H1 (cell line): Measurements from ENCODE around the gene FNDC3A. TPM values are rescaled to one million over a fixed set of nuclear protein-coding genes. Genes with fewer than 3 reads are reported as not detected.

Source experiments
- CTCF ChIA-PET: fragments of 300-600 bp; sonication (Branson Sonifier 250); formaldehyde crosslinking; loops from one replicate; lab custom pipeline; 2021; ENCODE audit not compliant: partially characterized antibody; lab: Charles Lee
- POLR2A ChIA-PET: fragments of 300-600 bp; sonication (Branson Sonifier 250); formaldehyde crosslinking; loops from one replicate; lab custom pipeline; 2021; ENCODE audit warnings: inconsistent platforms; ENCODE audit not compliant: partially characterized antibody; lab: Charles Lee
- DNase-seq, 2 experiments: peaks; one replicate each; pipeline versions ENCODE4 v3.0.0 to v3.0.0-alpha.2; 2010 to 2022; ENCODE audit warnings: low spot score in 2 of 2, low read depth in 1 of 2, mixed read lengths in 1 of 2
- FAIRE-seq: peaks from 2 replicates; lab custom pipeline; 2011; peaks lifted over from hg19 to GRCh38; lab: Jason Lieb, UNC
- H2AFZ ChIP-seq: 2 replicates; pipeline ENCODE4 v1.8.1; 2012; ENCODE audit warnings: low read length, inconsistent platforms
- H2AK5ac ChIP-seq: 2 replicates; pipeline ENCODE4 v1.6.1; 2013; ENCODE audit warnings: low read depth, low read length
- H2BK120ac ChIP-seq: replicated peaks from 2 replicates; pipeline ENCODE3; 2013; ENCODE audit warnings: low read depth, low read length, inconsistent platforms
- H2BK12ac ChIP-seq: 2 replicates; pipeline ENCODE4 v1.6.1; 2013; ENCODE audit warnings: low read depth, low read length
- H2BK15ac ChIP-seq: 2 replicates; pipeline ENCODE4 v1.6.1; 2013; ENCODE audit warnings: low read length
- H2BK20ac ChIP-seq: 2 replicates; pipeline ENCODE4 v1.6.1; 2013; ENCODE audit warnings: low read length
- H2BK5ac ChIP-seq: 2 replicates; pipeline ENCODE4 v1.6.1; 2013; ENCODE audit warnings: low read depth, low read length
- H3K14ac ChIP-seq: 2 replicates; pipeline ENCODE4 v1.6.1; 2013; ENCODE audit warnings: inconsistent platforms; ENCODE audit not compliant: insufficient read length
- H3K18ac ChIP-seq: 2 replicates; pipeline ENCODE4 v1.6.1; 2013; ENCODE audit warnings: low read length; ENCODE audit errors: extremely low read depth
- H3K23ac ChIP-seq: 2 replicates; pipeline ENCODE4 v1.6.1; 2013; ENCODE audit warnings: inconsistent platforms; ENCODE audit not compliant: insufficient read length
- H3K23me2 ChIP-seq: 2 replicates; pipeline ENCODE4 v1.6.1; 2013; ENCODE audit warnings: low read depth, low read length
- H3K27ac ChIP-seq: 2 replicates; pipeline ENCODE4 v1.6.1; 2011; ENCODE audit warnings: low read depth, low read length, inconsistent platforms
- H3K27me3 ChIP-seq, 4 experiments: replicated peaks in 1 of 4; 1 replicate in 1 of 4; 2 replicates in 3 of 4; pipeline versions ENCODE4 v1.6.1 to v1.8.1; 2011 to 2013; ENCODE audit warnings: low read length in 3 of 4, mild to moderate bottlenecking in 3 of 4, inconsistent platforms in 2 of 4, mixed read lengths in 2 of 4, moderate library complexity in 1 of 4; ENCODE audit not compliant: control insufficient read depth in 3 of 4, insufficient read depth in 3 of 4; ENCODE audit errors: extremely low read depth in 1 of 4
- H3K36me3 ChIP-seq, 4 experiments: 2 replicates each; pipeline versions ENCODE4 v1.6.1 to v1.8.1; 2011 to 2013; ENCODE audit warnings: mild to moderate bottlenecking in 4 of 4, low read length in 3 of 4, moderate library complexity in 2 of 4, control low read depth in 1 of 4, inconsistent platforms in 1 of 4; ENCODE audit not compliant: insufficient read depth in 4 of 4, control insufficient read depth in 2 of 4
- H3K4ac ChIP-seq: replicated peaks from 2 replicates; pipeline ENCODE3; 2013; ENCODE audit warnings: low read length, low read depth, mixed read lengths, inconsistent platforms; ENCODE audit not compliant: insufficient read length
- H3K4me1 ChIP-seq, 4 experiments: replicated peaks in 1 of 4; 1 replicate in 1 of 4; 2 replicates in 3 of 4; pipeline versions ENCODE4 v1.6.1 to v1.8.1; 2011 to 2013; ENCODE audit warnings: low read length in 3 of 4, inconsistent platforms in 2 of 4, mixed read lengths in 1 of 4; ENCODE audit not compliant: insufficient read depth in 4 of 4, control insufficient read depth in 3 of 4
- H3K4me2 ChIP-seq, 2 experiments: 2 replicates each; pipeline versions ENCODE4 v1.6.1 to v1.8.1; 2011 to 2013; ENCODE audit warnings: low read depth in 2 of 2, low read length in 2 of 2, control low read depth in 1 of 2, inconsistent platforms in 1 of 2, mild to moderate bottlenecking in 1 of 2; ENCODE audit not compliant: insufficient read depth in 1 of 2
- H3K4me3 ChIP-seq, 4 experiments: fragments of 200-600, 300-600 bp in 1 of 4; sonication (generic), shearing (Covaris generic), sonication (Bioruptor Twin) in 1 of 4; 2 replicates each; pipeline versions ENCODE4 v1.5.1 to v1.8.1; 2011 to 2016; ENCODE audit warnings: low read length in 4 of 4, low read depth in 3 of 4, control low read depth in 2 of 4, inconsistent platforms in 2 of 4, mild to moderate bottlenecking in 2 of 4, mixed read lengths in 1 of 4, moderate library complexity in 1 of 4; ENCODE audit not compliant: insufficient read depth in 2 of 4; ENCODE audit errors: extremely low read depth in 1 of 4
- H3K56ac ChIP-seq: replicated peaks from 2 replicates; pipeline ENCODE3; 2013; ENCODE audit warnings: low read depth, mild to moderate bottlenecking, mixed read lengths, low read length, inconsistent platforms; ENCODE audit not compliant: insufficient read length
- H3K79me1 ChIP-seq: 2 replicates; pipeline ENCODE4 v1.6.1; 2013; ENCODE audit warnings: low read depth, low read length, control low read depth
- H3K79me2 ChIP-seq, 2 experiments: 2 replicates each; pipeline versions ENCODE4 v1.6.1 to v1.8.1; 2012 to 2013; ENCODE audit warnings: low read length in 2 of 2, mild to moderate bottlenecking in 2 of 2, inconsistent platforms in 1 of 2; ENCODE audit not compliant: insufficient read depth in 2 of 2, control insufficient read depth in 1 of 2
- H3K9ac ChIP-seq, 4 experiments: replicated peaks in 1 of 4; 1 replicate in 1 of 4; 2 replicates in 3 of 4; pipeline versions ENCODE4 v1.6.1 to v1.8.1; 2011 to 2013; ENCODE audit warnings: low read depth in 3 of 4, low read length in 3 of 4, control low read depth in 2 of 4, mild to moderate bottlenecking in 2 of 4, moderate library complexity in 2 of 4, inconsistent platforms in 1 of 4; ENCODE audit errors: extremely low read depth in 1 of 4
- H3K9me3 ChIP-seq, 2 experiments: 2 replicates each; pipeline versions ENCODE4 v1.6.1 to v1.8.1; 2012 to 2013; ENCODE audit warnings: mild to moderate bottlenecking in 2 of 2, moderate library complexity in 2 of 2, control low read depth in 1 of 2, inconsistent platforms in 1 of 2, low read depth in 1 of 2, low read length in 1 of 2, mixed read lengths in 1 of 2; ENCODE audit not compliant: insufficient read depth in 2 of 2
- H4K20me1 ChIP-seq, 2 experiments: replicated peaks in 1 of 2; 2 replicates each; pipeline versions ENCODE3 to v1.8.1; 2011 to 2013; ENCODE audit warnings: inconsistent platforms in 2 of 2, low read length in 2 of 2, mild to moderate bottlenecking in 1 of 2; ENCODE audit not compliant: insufficient read depth in 2 of 2, control insufficient read depth in 1 of 2
- H4K5ac ChIP-seq: 2 replicates; pipeline ENCODE4 v1.6.1; 2013; ENCODE audit warnings: low read length, low read depth, mixed read lengths, inconsistent platforms; ENCODE audit not compliant: insufficient read length
- H4K8ac ChIP-seq: 2 replicates; pipeline ENCODE4 v1.8.0; 2013; ENCODE audit warnings: mild to moderate bottlenecking, moderate library complexity, low read length, inconsistent platforms; ENCODE audit not compliant: insufficient read depth; ENCODE audit errors: extremely low read depth
- H4K91ac ChIP-seq: replicated peaks from 2 replicates; pipeline ENCODE3; 2013; ENCODE audit warnings: low read length, mixed read lengths, inconsistent platforms; ENCODE audit not compliant: insufficient read length
- KDM1A ChIP-seq: fragments of 200-600, 300-600 bp; sonication (generic); IDR thresholded peaks from 2 replicates; pipeline ENCODE4 v1.7.1; 2016; ENCODE audit warnings: mild to moderate bottlenecking, low read length, borderline replicate concordance
- RBBP5 ChIP-seq: IDR thresholded peaks from 2 replicates; pipeline ENCODE4 v1.7.1; 2012; ENCODE audit warnings: low read depth, mild to moderate bottlenecking, inconsistent platforms, low read length, moderate library complexity, borderline replicate concordance
- SAP30 ChIP-seq: fragments of 300-600 bp; sonication (generic); IDR thresholded peaks from 2 replicates; pipeline ENCODE4 v1.7.1; 2012; ENCODE audit warnings: low read length, moderate library complexity, mild to moderate bottlenecking, inconsistent platforms; ENCODE audit not compliant: insufficient read depth, insufficient replicate concordance
- WGBS, 2 experiments: shearing (Covaris generic) in 1 of 2; methylation state at CpG; one replicate each; pipeline versions ENCODE4 v1.1.6 to v1.1.7; 2013 to 2015; ENCODE audit warnings: low lambda C conversion rate in 2 of 2, mixed read lengths in 2 of 2, inconsistent platforms in 1 of 2, low coverage in 1 of 2, missing lambda C conversion rate in 1 of 2; ENCODE audit not compliant: insufficient replicate concordance in 2 of 2, insufficient coverage in 1 of 2, insufficient read length in 1 of 2; ENCODE audit errors: extremely low coverage in 1 of 2, missing lambda C conversion rate in 1 of 2; 5-methylcytosine and 5-hydroxymethylcytosine counted together
- polyA plus RNA-seq, 7 experiments: library from polyadenylated mRNA; depleted of rRNA in 3 of 7; stranded (reverse) in 5 of 7; unstranded in 2 of 7; fragments of >200 nt in 5 of 7; fragments of 200-250 nt in 2 of 7; gene quantifications; 1 replicate in 5 of 7; 2 replicates in 1 of 7; 4 replicates in 1 of 7; pipeline versions ENCODE4 v1.2.1 to v1.2.3, GENCODE V29; 2011 to 2013; ENCODE audit warnings: missing spikeins in 2 of 7, mixed read lengths in 2 of 7
- total RNA-seq: library from RNA; stranded (reverse); fragmentation: NEBNext Ultra II Directional; extraction: Animal tissue kit (Norgen Biotek cat#: 25700); gene quantifications from 2 replicates; pipeline ENCODE4 v1.2.1, GENCODE V29; 2021

Gene FNDC3A
- total and polyA plus RNA-seq, 2 of the 8 experiments (the other 6 are each of a cell fraction or from before 2014, with no cell fraction given), result 14.6 to 26.0 TPM

DNA sequence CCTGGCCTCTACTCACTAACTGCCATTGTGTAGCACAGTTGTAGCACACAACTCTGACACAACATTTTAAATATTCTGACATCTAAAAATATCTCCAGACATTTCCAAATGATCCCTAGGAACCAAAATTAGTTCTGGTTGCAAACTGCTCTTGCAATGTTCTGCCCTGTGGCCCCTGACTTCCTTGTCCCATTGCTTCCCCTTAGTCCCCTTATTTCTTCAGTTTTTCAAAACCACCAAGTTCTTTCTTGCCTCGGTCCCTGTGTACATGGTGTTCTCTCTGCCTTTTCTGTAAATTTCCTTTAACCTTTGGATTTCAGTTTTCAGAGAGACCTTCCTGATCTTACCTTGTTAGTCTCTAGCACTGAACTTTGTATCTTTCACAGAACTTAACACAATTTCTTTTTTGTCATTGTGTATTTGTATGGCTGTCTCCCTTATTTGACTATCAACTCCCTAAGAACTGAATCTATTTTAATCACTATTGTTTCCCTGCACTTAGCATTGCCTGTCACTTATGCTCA lies 156.8 kb downstream of the FNDC3A start:
- 90% methylated on average over 1 of the region's 1 CpG; no CpG with 5 or more reads in 1 of the 2 experiments for WGBS, 2 experiments
- Histone ChIP-seq H4K91ac (no peak overlapping the region), H2BK15ac (no peak overlapping the region), H3K23ac (no peak overlapping the region), H3K9me3 (no peaks in the 10 kb centered on the region), H4K5ac (no peak overlapping the region), H2BK5ac (no peak overlapping the region), H4K8ac (no peak overlapping the region), H3K79me1 (no peaks in the 10 kb centered on the region), H2BK12ac (no peak overlapping the region), H2BK120ac (no peak overlapping the region), H3K56ac (no peak overlapping the region), H3K27me3 (no peaks in the 10 kb centered on the region), H3K23me2 (no peaks in the 10 kb centered on the region), H3K18ac (no peak overlapping the region), H3K4me1 (peaks cover 0 to 4% (median 3%) of the 10 kb centered on the region in 4 experiments; a peak in 3 of 7 replicates), H3K36me3 (peaks cover 2 to 44% (median 23%) of the 10 kb centered on the region in 4 experiments; a peak in 7 of 8 replicates), H4K20me1 (peaks cover 0 to 2% of the 10 kb centered on the region in 2 experiments)
- POLR2A ChIA-PET, result no interaction called here
- no peak for FAIRE-seq
- CTCF ChIA-PET, result no interaction called here
- TF ChIP-seq SAP30 (no peak), RBBP5 (no peak), KDM1A (no peak)
- TF ChIP-seq, all 59 proteins: peak for 0
- H3K14ac ChIP-seq, result no peak overlapping the region
- H2AFZ ChIP-seq, result no peak overlapping the region
- H3K9ac ChIP-seq, result no peak overlapping the region
- no peak overlapping the region for H3K4me2 ChIP-seq
- no peak overlapping the region for H2BK20ac ChIP-seq
- H3K79me2 ChIP-seq, result peaks cover 0 to 7% of the 10 kb centered on the region in 2 experiments; a peak in 1 of 4 replicates
- no peak overlapping the region for H3K4ac ChIP-seq
- no peak overlapping the region for H2AK5ac ChIP-seq
- H3K4me3 ChIP-seq, result no peak overlapping the region
- DNase-seq, result no peak
- H3K27ac ChIP-seq, result no peak overlapping the region
